UCSD-AML1 (cell line): Measurements from ENCODE around the gene ATXN7L1.

ENCODE experiments used
- DNase-seq: peaks from one replicate; lab custom pipeline; 2025; ENCODE audit not compliant: unreplicated experiment; lab: John Stamatoyannopoulos, UW

Gene ATXN7L1

DNA sequence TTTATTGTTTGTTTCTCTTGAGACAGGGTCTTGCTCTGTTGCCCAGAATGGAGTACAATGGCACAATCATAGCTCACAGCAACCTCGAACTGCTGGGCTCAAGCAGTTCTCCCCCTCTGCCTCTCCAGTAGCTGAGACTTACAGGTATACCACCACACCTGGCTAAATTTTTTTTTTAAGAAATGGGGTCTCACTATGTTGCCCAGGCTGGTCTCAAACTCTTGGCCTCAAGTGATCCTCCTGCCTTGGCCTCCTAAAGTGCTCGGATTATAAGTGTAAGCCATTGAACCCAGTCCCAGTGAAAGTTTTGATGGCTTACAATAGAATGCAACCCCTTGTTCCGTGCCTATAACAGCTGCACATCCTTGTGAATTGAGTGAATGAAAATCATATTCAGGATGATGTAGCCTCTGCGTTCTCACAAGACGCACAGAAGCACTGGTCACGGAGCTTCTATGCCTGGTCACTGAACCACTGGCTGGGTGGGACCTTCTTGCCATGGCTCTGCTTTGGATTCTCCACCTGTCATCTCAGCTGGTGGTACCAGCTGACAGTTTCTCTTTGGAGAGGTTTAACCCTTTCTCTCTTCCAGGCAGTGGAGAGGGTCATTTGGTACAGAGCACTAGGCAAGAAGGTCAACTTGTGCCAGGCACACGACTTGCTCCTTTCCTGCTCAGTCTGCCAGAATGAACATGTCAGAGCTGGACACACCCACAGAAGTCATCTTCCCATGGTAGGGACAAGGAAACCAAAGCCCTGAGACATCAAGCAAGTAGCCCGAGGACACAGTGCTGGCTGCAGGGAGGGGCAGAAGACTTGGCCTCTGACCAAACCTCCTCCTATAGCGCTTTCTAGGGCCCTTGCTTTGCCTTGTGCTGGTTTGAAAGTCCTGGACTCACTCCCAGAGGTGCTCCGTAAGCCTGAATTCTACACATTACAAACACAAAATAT lies 89.6 kb downstream of the ATXN7L1 start:
- DNase-seq, result no peak

DNA sequence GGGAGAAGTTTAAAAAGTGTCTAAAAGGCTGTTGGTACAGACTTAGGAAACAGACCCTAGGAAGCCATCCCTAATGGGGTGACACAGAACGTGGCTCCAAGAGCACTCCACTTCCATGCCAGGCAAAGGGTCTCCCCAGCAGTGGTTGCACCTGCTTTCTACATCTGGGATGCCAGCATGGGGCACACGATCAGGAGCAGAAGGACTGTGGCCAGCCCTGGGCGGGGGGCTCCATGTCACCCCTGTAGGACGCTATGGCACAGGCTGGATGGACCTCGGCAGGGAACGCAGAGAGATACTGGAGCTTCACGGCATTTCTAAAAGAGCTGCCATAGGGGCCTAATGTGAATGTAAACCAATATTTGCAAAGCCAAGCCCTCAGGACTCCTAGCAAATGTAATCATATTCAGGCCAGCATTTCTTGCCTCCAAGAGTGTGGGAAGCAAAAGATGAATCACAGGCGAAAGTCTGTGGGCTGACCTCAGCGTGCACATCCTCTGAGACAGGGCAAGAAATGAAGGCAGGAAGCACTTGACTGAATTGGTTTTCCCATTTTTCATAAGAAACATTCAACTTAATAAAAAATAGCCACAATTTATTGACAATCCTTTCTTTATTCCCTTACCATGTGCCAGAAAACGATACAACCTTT lies 93.9 kb downstream of the ATXN7L1 start:
- DNase-seq, result no peak

DNA sequence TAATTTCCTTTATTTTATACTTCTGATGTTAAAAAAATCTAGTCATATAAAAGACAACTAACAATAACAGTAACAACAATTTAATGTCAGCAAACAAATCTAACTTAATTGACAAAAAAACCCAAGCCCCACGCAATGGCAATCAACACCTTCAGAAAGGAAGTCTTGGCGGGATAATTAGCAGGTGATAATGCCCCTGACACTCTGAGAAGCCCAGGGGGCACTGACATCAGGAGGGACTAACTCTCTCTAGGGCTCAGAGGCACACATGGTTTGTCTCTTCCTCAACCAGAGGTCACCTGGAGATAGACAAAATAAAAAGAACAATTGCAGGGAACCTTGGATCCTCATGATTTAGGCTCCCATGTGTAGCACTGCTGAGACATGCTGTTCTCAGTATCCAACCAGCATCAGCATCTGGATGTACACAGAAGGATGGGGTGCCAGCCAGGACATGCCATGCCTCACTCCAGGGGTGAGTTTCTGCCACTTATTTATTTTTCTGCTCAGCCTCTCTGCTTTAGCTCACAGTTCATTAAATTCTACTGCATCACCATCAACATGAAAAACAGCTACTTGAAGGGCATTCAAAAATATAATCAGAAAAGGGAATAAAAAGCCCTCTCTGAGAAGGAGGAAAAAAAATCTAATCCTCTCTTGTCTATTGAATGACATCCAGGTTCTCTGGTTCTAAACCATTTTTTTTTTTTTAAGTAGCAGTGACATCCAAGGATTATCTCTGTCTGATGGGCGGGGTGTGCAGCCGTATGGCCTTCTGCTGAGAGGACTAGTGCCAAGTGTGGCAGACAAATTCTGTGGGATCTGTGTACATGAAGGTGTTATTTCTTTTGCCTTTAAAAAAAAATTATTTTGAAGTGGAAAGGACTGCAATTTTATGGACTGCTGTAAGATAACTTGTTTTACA lies 96.3 kb downstream of the ATXN7L1 start:
- DNase-seq, result no peak

DNA sequence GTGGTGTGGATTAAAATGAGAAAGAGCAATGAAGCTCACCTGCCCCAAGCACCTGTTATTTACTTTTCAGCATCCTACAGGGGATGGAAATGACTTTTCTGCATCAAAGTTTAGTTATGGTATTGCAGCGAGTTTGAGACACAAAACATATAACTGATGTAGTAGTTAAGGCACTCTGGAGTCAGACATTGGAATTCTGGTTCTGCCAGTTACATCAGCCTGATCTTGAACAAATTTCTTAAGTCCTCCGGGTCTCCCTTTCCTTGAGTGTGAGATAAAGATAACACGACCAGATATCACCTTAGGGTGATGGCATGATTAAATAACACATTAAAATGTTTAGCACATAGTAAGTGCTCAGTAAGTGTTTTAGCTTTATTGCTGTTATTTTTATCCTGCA lies 97.4 kb downstream of the ATXN7L1 start:
- no peak for DNase-seq

DNA sequence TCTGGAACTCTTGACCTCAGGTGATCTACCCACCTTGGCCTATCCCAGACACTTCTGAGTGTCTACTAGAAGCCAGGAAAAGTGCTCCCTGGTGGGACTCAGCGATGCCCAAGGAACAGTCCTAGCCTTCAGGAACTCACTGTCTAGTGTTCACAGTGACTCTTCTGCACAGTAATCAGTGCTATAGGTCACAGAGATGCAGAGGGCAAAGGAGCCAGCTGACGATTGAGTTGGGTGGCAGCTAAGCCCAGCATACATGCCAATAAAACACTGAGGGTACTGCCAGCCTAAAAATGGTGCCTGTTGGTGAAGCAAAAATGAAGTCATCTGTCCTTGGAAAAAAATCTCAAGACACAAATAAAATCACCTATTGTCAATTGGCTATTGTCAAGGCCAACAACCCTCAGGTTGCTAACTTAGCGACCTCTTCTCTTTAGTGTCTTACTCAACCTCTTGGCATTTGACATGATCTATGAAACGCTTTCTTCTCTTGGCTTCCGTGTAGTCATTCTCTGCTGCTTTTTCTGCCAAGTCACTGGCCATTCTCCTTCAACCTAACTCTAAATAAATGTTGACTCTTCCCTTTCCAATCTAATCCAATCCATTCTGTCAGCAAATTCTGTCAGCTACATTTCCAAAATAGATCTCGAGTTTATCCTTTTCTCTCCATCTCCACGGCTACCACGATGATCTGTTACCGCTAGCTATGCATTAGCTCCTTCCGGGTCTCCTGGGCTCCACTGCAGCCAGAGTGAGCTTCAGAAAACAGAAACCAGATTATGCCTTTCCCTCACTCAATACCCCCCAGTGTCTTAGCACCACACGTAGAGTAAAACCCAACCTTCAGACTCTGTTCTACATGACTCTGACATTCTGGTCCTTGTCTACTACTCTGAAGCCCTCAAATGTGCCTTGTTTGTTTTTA lies 99.2 kb downstream of the ATXN7L1 start:
- no peak for DNase-seq

DNA sequence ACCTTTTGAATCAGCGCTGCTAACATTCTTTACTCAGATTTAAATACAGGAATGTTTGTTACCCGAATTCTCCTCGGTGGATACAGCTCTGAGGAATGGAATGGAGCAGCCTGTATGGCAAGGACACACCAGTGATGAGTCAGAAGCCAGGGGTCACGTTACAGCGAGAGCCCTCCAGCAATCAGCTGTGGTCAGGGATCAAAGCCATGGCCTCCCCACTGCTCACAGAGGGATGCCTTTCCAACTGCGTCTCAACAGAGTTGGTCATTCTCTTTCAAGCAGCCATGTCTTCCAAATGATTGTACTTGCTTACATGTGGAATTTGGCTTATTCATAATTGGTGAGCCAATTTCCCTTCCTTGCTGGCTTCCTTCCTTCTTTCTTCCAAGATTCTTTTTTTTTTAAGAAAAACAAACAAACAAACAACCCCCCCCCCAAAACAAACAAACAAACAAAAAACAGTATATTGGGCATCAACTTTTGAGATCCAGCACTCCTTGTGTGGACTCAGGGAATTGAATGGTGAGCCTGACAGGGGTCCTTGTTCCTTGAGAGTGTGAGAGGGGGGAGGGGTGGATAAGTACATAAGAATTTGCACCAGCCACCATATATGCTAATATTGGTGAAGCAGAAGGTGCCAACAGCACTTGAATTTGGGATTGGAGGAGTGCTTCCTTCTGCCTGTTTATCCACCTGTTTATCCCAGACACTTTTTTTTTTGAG lies 100.2 kb downstream of the ATXN7L1 start:
- DNase-seq, result no peak

DNA sequence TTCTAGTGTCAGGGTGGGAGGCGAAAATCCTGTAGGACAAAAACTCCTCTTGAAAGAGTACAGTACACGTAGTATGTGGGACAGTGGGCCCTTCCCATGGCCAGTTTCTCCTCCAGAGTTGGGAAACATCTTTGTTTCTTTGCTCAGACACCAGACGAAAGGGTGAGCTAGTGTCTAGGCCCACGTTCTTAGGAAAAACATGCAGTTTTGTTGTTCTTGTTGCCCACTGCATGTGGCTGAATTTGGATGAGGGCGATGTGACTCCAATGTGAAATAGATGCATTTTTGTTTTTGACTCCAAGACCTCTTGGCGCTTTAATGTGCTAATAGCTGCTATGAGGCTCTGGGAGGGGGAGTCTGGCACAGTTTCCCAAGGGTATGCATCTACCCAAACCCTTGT lies 100.8 kb downstream of the ATXN7L1 start:
- DNase-seq, result no peak

DNA sequence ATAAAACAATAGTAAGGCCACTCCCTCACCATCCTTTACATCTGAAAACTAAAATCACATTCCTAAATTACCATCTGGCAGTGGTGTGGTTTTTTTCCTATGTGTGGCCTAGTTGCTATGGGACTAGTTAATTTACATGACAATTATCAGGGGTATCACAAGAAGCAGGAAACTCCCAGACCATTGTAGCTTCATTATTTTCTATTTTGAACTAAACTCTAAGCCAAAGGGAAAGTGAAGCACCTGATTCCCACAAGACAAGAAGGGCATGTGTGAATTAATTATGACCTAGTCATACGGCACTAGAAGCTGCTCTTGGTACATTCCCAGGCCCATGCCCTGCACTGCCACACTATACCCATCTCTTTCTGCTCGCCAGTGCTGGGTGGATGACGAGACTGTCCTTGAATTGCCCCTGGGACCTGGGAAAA lies 103.4 kb downstream of the ATXN7L1 start:
- no peak for DNase-seq

DNA sequence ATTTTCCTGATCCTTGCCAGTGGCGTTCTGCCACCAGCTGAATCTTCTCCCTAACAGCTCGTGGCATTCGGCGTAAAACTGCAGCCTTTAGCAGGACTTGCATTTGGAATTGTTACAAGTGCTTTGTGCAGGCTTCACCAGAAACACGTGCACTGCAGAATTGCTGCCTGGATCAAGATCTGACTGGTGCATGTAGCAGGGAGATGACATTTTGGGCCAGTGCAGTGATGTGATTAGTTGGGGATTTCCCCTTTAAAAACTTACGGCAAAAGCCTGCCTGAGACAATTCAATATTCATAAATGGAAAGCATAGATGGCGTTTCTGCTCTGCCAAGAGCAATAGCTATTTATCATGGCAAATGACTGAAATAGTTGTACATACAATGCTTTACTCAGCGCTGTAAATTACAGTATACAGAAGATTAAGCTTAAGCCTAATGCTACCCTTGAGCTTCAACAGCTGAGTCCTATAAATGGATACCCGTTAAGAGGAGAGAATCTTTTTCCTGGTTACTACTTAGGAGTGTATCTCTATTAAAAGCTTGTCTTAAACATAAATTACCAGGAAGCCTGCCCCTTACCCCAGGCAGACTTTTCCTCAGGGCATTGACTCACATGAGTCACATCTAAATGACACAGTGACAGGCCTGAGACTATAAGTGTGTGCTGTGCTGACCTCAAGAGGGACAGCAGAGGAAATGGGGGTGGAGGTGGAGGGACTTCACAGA lies 106.3 kb downstream of the ATXN7L1 start:
- DNase-seq, result no peak

DNA sequence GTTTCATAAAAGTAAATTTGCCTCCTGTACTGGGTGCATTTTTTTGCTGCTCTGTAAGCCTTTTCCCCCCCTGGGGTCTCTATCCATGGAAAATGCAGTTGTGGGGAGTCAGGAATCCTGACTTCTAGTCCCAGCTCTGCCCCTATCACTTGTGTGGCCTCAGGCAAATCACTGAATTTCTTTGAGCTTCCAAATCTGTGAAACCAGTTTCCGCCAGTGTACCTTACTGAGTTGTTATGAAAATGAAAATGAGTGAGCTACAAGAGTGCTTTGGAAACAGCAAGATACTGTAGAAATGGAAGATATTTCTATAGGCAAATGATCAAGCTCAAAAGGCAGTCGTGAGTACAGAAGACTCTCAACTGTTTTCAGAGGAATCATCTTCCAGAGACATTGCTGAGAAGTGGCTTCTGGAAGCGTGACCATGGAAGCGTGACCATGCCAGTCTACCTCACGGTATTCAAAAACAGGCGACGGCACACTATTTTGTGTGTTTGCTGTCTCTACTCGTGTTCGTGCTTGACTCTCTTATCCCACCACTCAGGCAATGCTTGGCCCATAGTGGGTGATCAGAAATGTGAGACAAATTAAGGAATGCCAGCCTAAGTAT lies 107.4 kb downstream of the ATXN7L1 start:
- no peak for DNase-seq

DNA sequence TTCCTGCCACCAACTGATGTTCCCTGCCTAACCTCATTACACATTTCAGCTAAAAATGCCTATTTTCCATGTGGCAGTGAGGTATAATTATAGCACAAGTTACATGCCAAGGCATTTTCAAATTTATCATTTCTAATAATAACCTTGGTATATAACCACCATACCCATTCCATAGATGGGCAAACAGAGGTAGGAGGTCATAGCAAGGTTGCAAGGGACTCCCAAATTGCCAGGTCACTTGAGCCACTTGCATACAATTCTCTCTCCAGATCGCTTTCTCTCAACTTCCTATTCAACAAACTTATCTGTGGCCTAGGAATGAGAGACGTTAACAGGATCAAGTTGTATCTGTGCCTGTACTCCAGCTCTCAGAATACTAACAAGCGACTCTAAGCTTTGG lies 108.3 kb downstream of the ATXN7L1 start:
- no peak for DNase-seq

DNA sequence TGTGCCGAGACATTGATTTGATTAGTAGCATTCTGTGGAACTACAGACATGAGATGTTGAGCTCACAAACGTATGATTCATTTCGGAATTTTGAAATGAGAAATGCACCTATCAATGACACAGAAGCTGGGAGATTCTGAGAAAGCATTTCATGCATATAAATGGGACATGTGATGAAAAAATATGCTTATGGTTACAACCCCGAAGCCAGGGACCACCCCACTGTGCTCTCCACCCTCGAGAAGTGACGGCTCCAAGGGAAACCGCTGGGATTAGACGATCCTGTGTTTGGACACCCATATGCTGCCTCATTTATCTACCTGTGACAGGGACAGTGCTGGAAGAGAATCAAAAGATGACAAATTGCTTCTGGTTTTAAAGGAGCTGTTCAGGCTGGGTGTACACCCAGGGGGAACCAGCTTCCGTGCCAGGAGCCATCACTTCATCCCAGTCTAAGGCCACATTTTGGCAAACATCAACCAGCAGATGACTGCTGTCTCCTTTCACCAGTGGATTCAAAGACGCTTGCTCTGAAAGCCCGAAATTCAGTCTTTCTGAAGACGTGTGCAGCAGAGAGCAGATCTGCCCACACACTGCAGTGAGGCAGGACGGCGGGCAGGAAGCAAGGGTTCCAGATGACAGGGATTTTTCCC lies 109.9 kb downstream of the ATXN7L1 start:
- DNase-seq, result no peak

DNA sequence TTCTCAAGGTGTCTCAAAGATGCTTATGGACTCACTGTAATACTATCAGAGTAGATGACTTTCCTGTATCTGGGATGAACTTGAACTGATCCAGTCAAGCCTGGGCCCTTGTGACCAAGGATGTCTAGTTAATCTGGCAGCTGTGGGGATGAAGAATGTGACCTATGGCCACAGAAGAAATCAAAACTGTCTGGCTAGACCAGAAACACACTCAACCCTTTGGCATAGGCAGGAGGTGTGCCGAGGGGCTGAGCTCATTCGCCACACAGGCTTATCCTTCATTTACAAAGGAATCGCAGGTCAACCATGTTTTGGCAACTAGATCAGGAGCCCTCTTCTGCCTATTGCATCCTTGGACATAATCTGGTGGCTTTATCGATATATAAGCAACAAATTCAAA lies 110.6 kb downstream of the ATXN7L1 start:
- DNase-seq, result no peak

DNA sequence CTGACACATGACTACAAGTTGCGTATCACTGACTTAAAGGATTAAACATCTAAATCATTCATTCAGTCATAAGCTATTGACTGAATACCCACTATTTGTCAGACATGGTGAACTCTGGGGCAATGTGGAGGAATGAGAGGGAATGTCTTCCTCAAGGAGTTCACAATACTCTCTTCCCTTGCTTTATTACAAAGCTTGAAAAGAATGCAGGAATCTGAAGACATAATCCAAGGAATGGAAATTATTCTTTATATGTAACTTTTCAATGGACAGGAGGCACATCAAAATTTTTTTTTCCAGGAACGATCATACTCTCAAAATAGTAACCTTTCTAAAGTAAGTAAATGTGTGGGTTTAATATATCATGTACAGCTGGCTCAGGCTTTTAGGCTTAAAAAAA lies 111.9 kb downstream of the ATXN7L1 start:
- no peak for DNase-seq

DNA sequence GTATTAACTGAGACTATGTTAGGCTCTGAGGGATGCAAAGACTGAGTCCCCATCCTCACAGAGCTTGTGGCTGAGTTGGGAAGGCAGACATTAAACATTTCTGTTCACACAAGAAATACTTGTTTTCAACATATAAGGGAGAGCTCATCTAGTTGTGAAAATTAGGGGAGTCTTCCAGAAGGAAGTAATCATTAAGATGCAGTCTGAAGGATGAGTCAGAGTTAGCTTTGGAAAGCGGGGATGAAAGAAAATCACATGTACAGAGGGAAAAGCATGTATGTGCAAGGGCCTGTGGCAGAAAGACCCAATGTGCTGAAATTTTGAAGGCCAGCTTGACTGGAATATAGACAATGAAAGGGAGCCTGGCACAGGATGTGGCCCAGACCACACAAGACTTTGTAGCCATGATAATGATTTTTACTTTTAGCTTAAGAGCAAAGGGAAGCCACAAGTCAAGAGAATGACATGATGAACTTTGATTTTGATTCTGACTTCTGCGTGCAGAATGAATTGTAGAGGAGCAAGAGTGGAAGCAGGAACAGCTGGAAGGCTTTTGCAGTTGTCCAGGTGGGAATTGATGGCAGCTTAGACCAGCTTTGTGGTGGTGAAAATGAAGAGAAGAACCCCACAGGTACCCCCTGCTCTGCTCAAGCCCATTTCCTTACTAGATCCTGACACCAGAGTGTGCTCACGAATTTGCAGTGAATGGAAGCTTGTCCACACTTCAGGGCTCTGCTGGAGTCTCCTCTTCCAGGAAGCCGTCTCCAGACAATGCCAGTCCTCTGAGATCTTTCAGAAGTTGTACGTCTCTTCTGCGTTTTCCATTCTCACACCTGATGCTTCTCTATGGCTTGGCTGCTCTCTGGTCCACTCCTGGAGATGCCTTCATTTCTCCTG lies 115.6 kb downstream of the ATXN7L1 start:
- DNase-seq, result no peak

DNA sequence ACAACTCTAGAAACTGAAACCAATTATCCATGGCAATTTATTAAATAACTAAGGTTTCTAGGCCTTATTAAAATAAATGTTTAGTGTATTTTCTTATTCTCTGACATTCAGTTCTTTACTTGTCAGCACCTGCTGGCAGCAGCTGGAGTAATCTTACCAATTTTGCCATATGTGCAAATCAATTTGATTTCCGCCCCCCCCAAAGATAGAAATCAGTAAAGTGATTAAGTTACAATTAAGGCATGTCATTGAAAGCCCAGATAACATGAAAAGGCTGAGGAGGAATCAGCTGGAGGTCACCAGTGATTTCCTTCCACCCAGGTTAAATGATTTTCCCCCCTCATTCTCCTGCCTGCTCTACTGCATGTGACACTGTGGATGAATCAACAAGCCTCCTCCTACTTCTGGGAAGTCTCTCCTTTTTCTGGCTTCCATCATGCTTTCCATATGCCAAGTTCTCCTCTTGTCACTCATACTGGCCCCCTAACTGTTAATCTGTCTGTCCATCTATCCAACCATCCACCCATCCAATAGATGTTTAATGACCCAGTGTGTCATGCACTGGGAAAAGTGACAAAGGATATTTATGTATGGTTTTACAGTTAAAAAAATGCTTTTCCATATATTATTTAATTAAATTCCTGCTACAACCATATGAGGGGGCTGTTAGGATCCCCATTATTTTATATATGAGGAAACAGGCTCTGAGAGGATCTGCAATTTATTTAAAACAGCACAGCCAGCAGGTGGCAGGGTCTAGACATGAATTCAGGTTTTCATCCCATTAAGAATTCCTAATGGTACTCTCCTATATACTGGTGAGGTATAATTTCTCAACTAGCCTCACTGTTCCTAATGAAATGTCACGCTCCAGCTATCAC lies 116.5 kb downstream of the ATXN7L1 start:
- no peak for DNase-seq
